Right lobe of liver (tissue), 6 donors: ENCODE data around the gene LECT2. TPM values are rescaled to one million over a fixed set of nuclear protein-coding genes. Genes with fewer than 3 reads are reported as not detected.
A peak's percentile ranks its signal among the peaks of the same experiment; 100 is the strongest.

Experiments used
- ATAC-seq, 4 donors: fragments of 200-7000 bp; cut with Tn5 transposase; one replicate each; pipeline ENCODE4 v1.9.1; 2020; ENCODE audit warnings: mild to moderate bottlenecking in 4 of 4, moderate library complexity in 4 of 4
- DNase-seq, 3 donors: peaks; one replicate each; pipeline ENCODE4 v3.0.0-alpha.2; 2020
- H3K27ac ChIP-seq, 3 donors: fragments of 200-600 bp; one replicate each; pipeline ENCODE4 v1.8.0; 2022
- H3K27me3 ChIP-seq, 2 donors: fragments of 200-600 bp; one replicate each; pipeline ENCODE4 v1.8.0; 2022
- H3K36me3 ChIP-seq, 4 donors: fragments of 200-600 bp; sonication (generic) in 1 of 4; one replicate each; pipeline versions ENCODE4 v1.5.1 to v1.8.0; 2017 to 2022; ENCODE audit warnings: control low read depth in 1 of 4
- H3K4me1 ChIP-seq, 4 donors: fragments of 200-600 bp; sonication (generic) in 1 of 4; one replicate each; pipeline versions ENCODE4 v1.5.1 to v1.8.0; 2017 to 2022; ENCODE audit warnings: control low read depth in 1 of 4
- H3K4me3 ChIP-seq, 3 donors: fragments of 200-600 bp; one replicate each; pipeline ENCODE4 v1.8.0; 2022
- H3K9me3 ChIP-seq, 4 donors: fragments of 200-600 bp; sonication (generic) in 1 of 4; one replicate each; pipeline versions ENCODE4 v1.5.1 to v1.8.0; 2017 to 2022; ENCODE audit warnings: control low read depth in 1 of 4
- CTCF ChIP-seq, 4 donors: fragments of 200-600 bp in 3 of 4; fragments of 450-650 bp in 1 of 4; IDR thresholded peaks; one replicate each; pipeline versions ENCODE4 v1.5.1 to v1.8.0; 2016 to 2022; ENCODE audit warnings: antibody characterized with exemption in 4 of 4, mild to moderate bottlenecking in 2 of 4
- POLR2A ChIP-seq: fragments of 450-650 bp; IDR thresholded peaks from one replicate; pipeline ENCODE4 v1.6.1; 2017; ENCODE audit warnings: antibody characterized with exemption, mild to moderate bottlenecking
- WGBS: methylation state at CpG from one replicate; pipeline ENCODE4 v1.1.6; 2018; ENCODE audit warnings: low coverage, low lambda C conversion rate; ENCODE audit not compliant: insufficient coverage; ENCODE audit errors: missing lambda C conversion rate; 5-methylcytosine and 5-hydroxymethylcytosine counted together
- intact Hi-C, 2 donors: fragments of 100-400 bp; cut with DNase I; formaldehyde crosslinking; loops; one replicate each; pipeline versions ENCODE4 v1.11.2 to v1.14.1; 2022
- long read RNA-seq: library from polyadenylated mRNA; unstranded; transcript quantifications from one replicate; pipeline ENCODE4 v2.0.0, GENCODE V29; 2019
- total RNA-seq, 6 experiments: library from RNA; depleted of rRNA in 2 of 6; stranded (reverse); fragments of >200 nt in 2 of 6; fragmentation: NEBNext Ultra II Directional in 3 of 6; extraction: Animal tissue kit (Norgen Biotek cat#: 25700) in 3 of 6; gene quantifications; one replicate each; pipeline versions ENCODE4 v1.1.0 to v1.2.4, GENCODE V29; 2016 to 2023
- donor health status: DM: no; HTN: yes; CAD: no.
- donor health status: DM: no; HTN: no; CAD: no.
- donor health status: DM: no; HTN: no; CAD: no.
- donor health status: DM: no; HTN: yes; CAD: no.
- donor health status: DM: no; HTN: yes; CAD: no.

Gene LECT2
- 10 to 100 TPM in 5 of 6 experiments, 1 to 10 TPM in 1; 6.0 to 66.7 (median 43.7) TPM for total RNA-seq
- long read RNA-seq, transcript LECT2-201 (4 exons, 1,077 nt) = major isoform, 33 of 37 reads
- long read RNA-seq, partial matches to known transcripts = 1 of 37 reads
- long read RNA-seq, other reads (novel, unspliced or antisense) = 0 of 37 reads

- H3K27ac ChIP-seq = peak within 1 kb of the TSS; percentile 44 to 92 (median 75)
- H3K9me3 ChIP-seq = no peaks in the 10 kb centered on the region
- intact Hi-C loops = no loop called here
- peak; percentile 48 to 60 (median 52) for ATAC-seq
- no peaks in the 10 kb centered on the region for H3K27me3 ChIP-seq
- WGBS = 38% methylated on average over 3 of the region's 3 CpGs
- no peak for TF ChIP-seq POLR2A
- TF ChIP-seq CTCF (IDR thresholded peaks at IDR 0.05) = no peak
- H3K4me1 ChIP-seq = peaks cover 0 to 27% (median 4%) of the 10 kb centered on the region in 4 donors
- H3K36me3 ChIP-seq = peaks cover 0 to 11% (median 0%) of the 10 kb centered on the region in 4 donors
- DNase-seq = no peak
- peak within 1 kb of the TSS; percentile 18 to 56 (median 34) for H3K4me3 ChIP-seq
These were observed at the start of gene LECT2 for GRCh38 chr5:135954899-135955298. TSS of gene LECT2 (minus strand) at chr5:135954983. CDS start at chr5:135954833, 150 bp downstream.

GRCh38 chr5:136004436-136004835, 49.7 kb upstream of the LECT2 start:
- Histone ChIP-seq H3K4me3 (no peak overlapping the region), H3K4me1 (no peaks in the 10 kb centered on the region), H3K36me3 (no peaks in the 10 kb centered on the region), H3K9me3 (no peaks in the 10 kb centered on the region), H3K27ac (no peak overlapping the region), H3K27me3 (no peaks in the 10 kb centered on the region)
- intact Hi-C loops = no loop called here
- TF ChIP-seq CTCF (IDR thresholded peaks at IDR 0.05) = no peak
- no peak for TF ChIP-seq POLR2A
- WGBS = 100% methylated on average over 3 of the region's 3 CpGs
- DNase-seq (no peak), ATAC-seq (no peak)

GRCh38 chr5:136001466-136001981, 46.7 kb upstream of the LECT2 start:
- TF ChIP-seq CTCF (IDR thresholded peaks at IDR 0.05) (no peak), POLR2A (no peak)
- Histone ChIP-seq H3K9me3 (no peaks in the 10 kb centered on the region), H3K36me3 (no peaks in the 10 kb centered on the region), H3K4me3 (no peak overlapping the region), H3K27ac (no peak overlapping the region), H3K4me1 (no peaks in the 10 kb centered on the region), H3K27me3 (no peaks in the 10 kb centered on the region)
- DNase-seq (no peak), ATAC-seq (peak; percentile 10 to 51 (median 26))
- intact Hi-C loops = no loop called here
- 62% methylated on average over 4 of the region's 5 CpGs for WGBS

GRCh38 chr5:136000932-136001331, 46.1 kb upstream of the LECT2 start:
- Histone ChIP-seq H3K4me3 (no peak overlapping the region), H3K27me3 (no peaks in the 10 kb centered on the region), H3K4me1 (no peaks in the 10 kb centered on the region), H3K36me3 (no peaks in the 10 kb centered on the region), H3K27ac (no peak overlapping the region), H3K9me3 (no peaks in the 10 kb centered on the region)
- intact Hi-C loops = no loop called here
- ATAC-seq = peak in 3 of 4 donors; percentile 42 to 56 (median 55)
- no peak for DNase-seq
- TF ChIP-seq POLR2A = no peak
- TF ChIP-seq CTCF (IDR thresholded peaks at IDR 0.05) = no peak
- 42% methylated on average over 3 of the region's 3 CpGs for WGBS
